K562 treated with DMSO at 1 percent for 24 hours (cell line): ENCODE results near the gene KCND2. TPM values are rescaled to one million over a fixed set of nuclear protein-coding genes. Genes with fewer than 3 reads are reported as not detected.

Experiments
- total RNA-seq: library from RNA; unstranded; fragments of 300-600 nt; gene quantifications from 2 replicates; pipeline ENCODE4 v1.2.3, GENCODE V29; 2022; ENCODE audit warnings: low read depth; ENCODE audit not compliant: insufficient read depth

KCND2 gene
- not detected in 2 replicates for total RNA-seq

GRCh38 chr7:120272701-120273475 lies at the start of gene KCND2:
TSS of gene KCND2 (plus strand) at chr7:120273175.

